Measurements from ENCODE around the gene MYO18A. TPM values are rescaled to one million over a fixed set of nuclear protein-coding genes. Genes with fewer than 3 reads are reported as not detected.

The MYO18A gene
- total and polyA plus RNA-seq, 2 donors from 2014 or later = 25.6 to 60.7 TPM

DNA sequence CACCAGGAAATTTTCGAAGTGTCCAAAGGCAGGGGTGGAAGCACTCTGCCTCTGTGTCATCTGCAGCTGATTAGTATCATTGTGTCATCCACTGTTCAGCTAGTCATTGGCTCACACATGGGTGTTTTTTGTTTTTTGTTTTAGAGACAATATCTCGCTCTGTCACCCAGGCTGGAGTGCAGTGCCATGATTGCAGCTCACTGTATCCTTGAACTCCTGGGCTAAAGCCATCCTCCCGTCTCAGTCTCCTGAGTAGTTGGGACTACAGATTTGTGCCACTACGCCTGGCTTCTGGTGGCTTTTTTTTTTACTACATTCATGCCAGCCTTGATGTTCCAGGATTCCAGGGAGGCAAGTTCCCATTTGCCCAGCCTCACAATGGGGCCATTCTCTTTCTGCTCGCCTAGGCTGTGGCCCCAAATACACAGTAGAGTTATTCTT, 32.5 kb upstream of the MYO18A start:
- H3K4me3 ChIP-seq (ENCODE audit: low read length in 3 of 3) = no peak overlapping the region
- DNase-seq (no peak), FAIRE-seq (no peak)
- H3K27me3 ChIP-seq (ENCODE audit: control insufficient read depth, insufficient read depth, low read length) = no peaks in the 10 kb centered on the region
- no peaks in the 10 kb centered on the region for H3K4me1 ChIP-seq (ENCODE audit: control insufficient read depth in 2 of 3, insufficient read depth in 2 of 3, low read depth in 1 of 3, low read length in 3 of 3)
- no peaks in the 10 kb centered on the region for H3K36me3 ChIP-seq (ENCODE audit: control insufficient read depth in 2 of 3, insufficient read depth in 3 of 3, low read length in 3 of 3)
- H3K9ac ChIP-seq (ENCODE audit: low read length in 3 of 3) = no peak overlapping the region
- H3K9me3 ChIP-seq (ENCODE audit: control insufficient read depth in 2 of 3, insufficient read depth in 1 of 3, low read length in 3 of 3) = no peaks in the 10 kb centered on the region
- no peak for TF ChIP-seq CTCF (IDR thresholded peaks at IDR 0.05; ENCODE audit: borderline replicate concordance, extremely low read depth, insufficient read depth)
- no peak overlapping the region for H3K27ac ChIP-seq (ENCODE audit: low read depth in 2 of 2, low read length in 2 of 2)
- intact Hi-C loops (cut with DNase I) = no loop called here

GRCh38 chr17:29212094-29212631, 32.0 kb upstream of the MYO18A start:
- H3K9ac ChIP-seq (ENCODE audit: low read length in 3 of 3) = no peak overlapping the region

GRCh38 chr17:29210879-29211278, 30.7 kb upstream of the MYO18A start:
- DNase-seq (no peak), FAIRE-seq (no peak)
- intact Hi-C loops (cut with DNase I) = no loop called here
- Histone ChIP-seq H3K9me3 (ENCODE audit: control insufficient read depth in 2 of 3, insufficient read depth in 1 of 3, low read length in 3 of 3) (no peaks in the 10 kb centered on the region), H3K27me3 (ENCODE audit: control insufficient read depth, insufficient read depth, low read length) (no peaks in the 10 kb centered on the region), H3K27ac (ENCODE audit: low read depth in 2 of 2, low read length in 2 of 2) (no peak overlapping the region), H3K36me3 (ENCODE audit: control insufficient read depth in 2 of 3, insufficient read depth in 3 of 3, low read length in 3 of 3) (no peaks in the 10 kb centered on the region), H3K9ac (ENCODE audit: low read length in 3 of 3) (no peak overlapping the region), H3K4me3 (ENCODE audit: low read length in 3 of 3) (no peak overlapping the region), H3K4me1 (ENCODE audit: control insufficient read depth in 2 of 3, insufficient read depth in 2 of 3, low read depth in 1 of 3, low read length in 3 of 3) (no peaks in the 10 kb centered on the region)
- TF ChIP-seq CTCF (IDR thresholded peaks at IDR 0.05; ENCODE audit: borderline replicate concordance, extremely low read depth, insufficient read depth) = no peak

More at GRCh38 chr17:29212094-29212631, 32.0 kb upstream of the MYO18A start:
- intact Hi-C loops (cut with DNase I) = no loop called here
- Histone ChIP-seq H3K27ac (ENCODE audit: low read depth in 2 of 2, low read length in 2 of 2) (no peak overlapping the region), H3K27me3 (ENCODE audit: control insufficient read depth, insufficient read depth, low read length) (no peaks in the 10 kb centered on the region), H3K4me1 (ENCODE audit: control insufficient read depth in 2 of 3, insufficient read depth in 2 of 3, low read depth in 1 of 3, low read length in 3 of 3) (no peaks in the 10 kb centered on the region), H3K4me3 (ENCODE audit: low read length in 3 of 3) (no peak overlapping the region), H3K36me3 (ENCODE audit: control insufficient read depth in 2 of 3, insufficient read depth in 3 of 3, low read length in 3 of 3) (no peaks in the 10 kb centered on the region), H3K9me3 (ENCODE audit: control insufficient read depth in 2 of 3, insufficient read depth in 1 of 3, low read length in 3 of 3) (no peaks in the 10 kb centered on the region)
- FAIRE-seq (no peak), DNase-seq (no peak)
- no peak for TF ChIP-seq CTCF (IDR thresholded peaks at IDR 0.05; ENCODE audit: borderline replicate concordance, extremely low read depth, insufficient read depth)

GRCh38 chr17:29209073-29209472, 28.9 kb upstream of the MYO18A start:
- intact Hi-C loops (cut with DNase I) = no loop called here
- FAIRE-seq = no peak
- Histone ChIP-seq H3K9ac (ENCODE audit: low read length in 3 of 3) (no peak overlapping the region), H3K4me1 (ENCODE audit: control insufficient read depth in 2 of 3, insufficient read depth in 2 of 3, low read depth in 1 of 3, low read length in 3 of 3) (no peaks in the 10 kb centered on the region), H3K27me3 (ENCODE audit: control insufficient read depth, insufficient read depth, low read length) (no peaks in the 10 kb centered on the region), H3K9me3 (ENCODE audit: control insufficient read depth in 2 of 3, insufficient read depth in 1 of 3, low read length in 3 of 3) (no peaks in the 10 kb centered on the region), H3K4me3 (ENCODE audit: low read length in 3 of 3) (no peak overlapping the region), H3K27ac (ENCODE audit: low read depth in 2 of 2, low read length in 2 of 2) (no peak overlapping the region), H3K36me3 (ENCODE audit: control insufficient read depth in 2 of 3, insufficient read depth in 3 of 3, low read length in 3 of 3) (no peaks in the 10 kb centered on the region)
- no peak for TF ChIP-seq CTCF (IDR thresholded peaks at IDR 0.05; ENCODE audit: borderline replicate concordance, extremely low read depth, insufficient read depth)
- no peak for DNase-seq

Measured in kidney (tissue), 14 donors.